ENCODE measurements around the gene PARP15. TPM values are rescaled to one million over a fixed set of nuclear protein-coding genes. Genes with fewer than 3 reads are reported as not detected.

PARP15 gene
- total RNA-seq, 1 experiment from 2014 or later: 0.24 TPM

- H3K27me3 ChIP-seq (ENCODE audit: insufficient read depth, low read length): no peaks in the 10 kb centered on the region
- no peaks in the 10 kb centered on the region for H3K79me2 ChIP-seq (ENCODE audit: insufficient read depth, low read length)
- H3K23ac ChIP-seq (ENCODE audit: insufficient read length, low read depth, low read length): no peak overlapping the region
- no peak overlapping the region for H2BK20ac ChIP-seq (ENCODE audit: low read depth, low read length, poor library complexity, severe bottlenecking)
- H4K91ac ChIP-seq (ENCODE audit: insufficient read length, low read depth, low read length): no peak overlapping the region
- H3K18ac ChIP-seq (ENCODE audit: insufficient read length, low read depth, low read length): no peak overlapping the region
- no peak overlapping the region for H3K9ac ChIP-seq (ENCODE audit: extremely low read depth, insufficient read length, low read length)
- no peak overlapping the region for H3K56ac ChIP-seq (ENCODE audit: insufficient read length, low read depth, low read length)
- Mint-ChIP-seq H3K36me3 (ENCODE audit: insufficient read depth in 1 of 3, low read depth in 3 of 3) (peaks cover 0 to 3% (median 0%) of the 10 kb centered on the region in 3 experiments; a peak in 1 of 7 replicates), H3K27ac (no peak overlapping the region), H3K4me1 (no peaks in the 10 kb centered on the region; a peak in 2 of 4 replicates), H3K9me3 (no peaks in the 10 kb centered on the region), H3K27me3 (ENCODE audit: low read depth) (no peaks in the 10 kb centered on the region), H3K4me3 (no peak overlapping the region)
- H4K8ac ChIP-seq (replicated peaks; ENCODE audit: insufficient read length, low read depth, low read length): no peak overlapping the region
- H3K9me3 ChIP-seq (ENCODE audit: control insufficient read depth, low read depth, low read length): no peaks in the 10 kb centered on the region
- H4K20me1 ChIP-seq (ENCODE audit: control insufficient read depth, insufficient read depth, insufficient read length): no peaks in the 10 kb centered on the region
- no peak overlapping the region for H2BK15ac ChIP-seq (ENCODE audit: low read depth, low read length)
- H3K79me1 ChIP-seq (ENCODE audit: insufficient read depth, low read depth, low read length, poor library complexity, severe bottlenecking): no peaks in the 10 kb centered on the region
- H3K4me2 ChIP-seq (ENCODE audit: insufficient read depth, insufficient read length, low read length): no peak overlapping the region
- H2AK5ac ChIP-seq (ENCODE audit: insufficient read length, low read length): no peak overlapping the region
- no peak overlapping the region for H3K14ac ChIP-seq (ENCODE audit: insufficient read depth, low read length)
- H3K23me2 ChIP-seq (ENCODE audit: insufficient read length, low read depth, low read length, poor library complexity, severe bottlenecking): no peaks in the 10 kb centered on the region
- no peak overlapping the region for H2AFZ ChIP-seq (ENCODE audit: low read length)
- TF ChIP-seq, protein P1, sequence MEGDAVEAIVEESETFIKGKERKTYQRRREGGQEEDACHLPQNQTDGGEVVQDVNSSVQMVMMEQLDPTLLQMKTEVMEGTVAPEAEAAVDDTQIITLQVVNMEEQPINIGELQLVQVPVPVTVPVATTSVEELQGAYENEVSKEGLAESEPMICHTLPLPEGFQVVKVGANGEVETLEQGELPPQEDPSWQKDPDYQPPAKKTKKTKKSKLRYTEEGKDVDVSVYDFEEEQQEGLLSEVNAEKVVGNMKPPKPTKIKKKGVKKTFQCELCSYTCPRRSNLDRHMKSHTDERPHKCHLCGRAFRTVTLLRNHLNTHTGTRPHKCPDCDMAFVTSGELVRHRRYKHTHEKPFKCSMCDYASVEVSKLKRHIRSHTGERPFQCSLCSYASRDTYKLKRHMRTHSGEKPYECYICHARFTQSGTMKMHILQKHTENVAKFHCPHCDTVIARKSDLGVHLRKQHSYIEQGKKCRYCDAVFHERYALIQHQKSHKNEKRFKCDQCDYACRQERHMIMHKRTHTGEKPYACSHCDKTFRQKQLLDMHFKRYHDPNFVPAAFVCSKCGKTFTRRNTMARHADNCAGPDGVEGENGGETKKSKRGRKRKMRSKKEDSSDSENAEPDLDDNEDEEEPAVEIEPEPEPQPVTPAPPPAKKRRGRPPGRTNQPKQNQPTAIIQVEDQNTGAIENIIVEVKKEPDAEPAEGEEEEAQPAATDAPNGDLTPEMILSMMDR (conservative IDR thresholded peaks at IDR 0.05): no peak
- no peak overlapping the region for H2BK12ac ChIP-seq (ENCODE audit: insufficient read length, low read depth, low read length)
- H3T11ph ChIP-seq (ENCODE audit: low read length): no peak overlapping the region
- no peak overlapping the region for H2BK120ac ChIP-seq (ENCODE audit: low read depth, low read length, poor library complexity, severe bottlenecking)
- H3K4me1 ChIP-seq (ENCODE audit: insufficient read depth, low read length): no peaks in the 10 kb centered on the region; the same call in 1 of the 2 replicates
- H4K5ac ChIP-seq (ENCODE audit: insufficient read length, low read depth, low read length): no peak overlapping the region
- no CpG with 5 or more reads among the region's 5 CpGs for WGBS (ENCODE audit: extremely low coverage, insufficient read length, low lambda C conversion rate)
- no peak for DNase-seq
- H2BK5ac ChIP-seq (ENCODE audit: insufficient read length, low read length): no peak overlapping the region
- no peak overlapping the region for H3K27ac ChIP-seq (ENCODE audit: insufficient read length, low read depth, low read length)
- H3K4ac ChIP-seq (ENCODE audit: low read depth, low read length): no peak overlapping the region
Measured at GRCh38 chr3:122546151-122546550, 31.3 kb upstream of the PARP15 start.
